IMR-90 (cell line): ENCODE results near the gene GLRB. TPM values are rescaled to one million over a fixed set of nuclear protein-coding genes. Genes with fewer than 3 reads are reported as not detected.

Experiments used
- ATAC-seq: fragments of 200-7000 bp; cut with Tn5 transposase; 2 replicates; pipeline ENCODE4 v1.9.1; 2020; ENCODE audit warnings: low read depth, mild to moderate bottlenecking, moderate library complexity
- BruUV-seq: library from RNA; stranded (reverse); fragments of 400-500 nt; replicated peaks from 2 replicates; lab custom pipeline; 2021; lab: Mats Ljungman, UMichigan
- CTCF ChIA-PET: fragments of 300-600 bp; formaldehyde crosslinking; extraction: SDS; loops from one replicate; lab custom pipeline; 2021; ENCODE audit warnings: antibody characterized with exemption; lab: Yijun Ruan, JAX
- POLR2A ChIA-PET: fragments of 300-600 bp; sonication (Branson Sonifier 250); formaldehyde crosslinking; loops from one replicate; lab custom pipeline; 2022; ENCODE audit warnings: antibody characterized with exemption; ENCODE audit not compliant: unreplicated experiment; lab: Charles Lee
- DNase-seq: peaks from one replicate; pipeline ENCODE4 v3.0.0; 2013
- H2AFZ ChIP-seq: replicated peaks from 2 replicates; pipeline ENCODE3; 2013; ENCODE audit warnings: low read length, mild to moderate bottlenecking; ENCODE audit not compliant: poor library complexity
- H2AK5ac ChIP-seq: 2 replicates; pipeline ENCODE4 v1.6.1; 2013; ENCODE audit warnings: low read depth, low read length, inconsistent platforms
- H2AK9ac ChIP-seq: replicated peaks from 2 replicates; pipeline ENCODE3; 2013; ENCODE audit warnings: mild to moderate bottlenecking, low read depth, low read length, moderate library complexity; ENCODE audit not compliant: poor library complexity
- H2BK120ac ChIP-seq: 2 replicates; pipeline ENCODE4 v1.6.1; 2013; ENCODE audit warnings: low read depth, low read length, inconsistent platforms
- H2BK15ac ChIP-seq: 3 replicates; pipeline ENCODE4 v1.6.1; 2013; ENCODE audit warnings: low read depth, low read length, inconsistent platforms
- H2BK20ac ChIP-seq: 2 replicates; pipeline ENCODE4 v1.6.1; 2013; ENCODE audit warnings: low read depth, mild to moderate bottlenecking, inconsistent platforms, low read length, moderate library complexity
- H2BK5ac ChIP-seq: 2 replicates; pipeline ENCODE4 v1.6.1; 2013; ENCODE audit warnings: mild to moderate bottlenecking, low read depth, low read length, inconsistent platforms; ENCODE audit not compliant: poor library complexity, severe bottlenecking
- H3K14ac ChIP-seq: replicated peaks from 2 replicates; pipeline ENCODE4 v1.6.1; 2013; ENCODE audit warnings: low read depth, low read length, inconsistent platforms
- H3K18ac ChIP-seq: 2 replicates; pipeline ENCODE4 v1.6.1; 2013; ENCODE audit warnings: low read depth, low read length, control low read depth
- H3K23ac ChIP-seq: 2 replicates; pipeline ENCODE4 v1.6.1; 2013; ENCODE audit warnings: low read depth, low read length, inconsistent platforms
- H3K27ac ChIP-seq: 2 replicates; pipeline ENCODE4 v1.5.1; 2013; ENCODE audit warnings: mild to moderate bottlenecking, control low read depth, low read length; ENCODE audit not compliant: insufficient read depth
- H3K27me3 ChIP-seq: 2 replicates; pipeline ENCODE4 v1.6.1; 2013; ENCODE audit warnings: low read length; ENCODE audit not compliant: control insufficient read depth, insufficient read depth
- H3K36me3 ChIP-seq: 2 replicates; pipeline ENCODE4 v1.6.1; 2013; ENCODE audit warnings: low read length, mixed read lengths; ENCODE audit not compliant: control insufficient read depth, insufficient read depth
- H3K4ac ChIP-seq: 2 replicates; pipeline ENCODE4 v1.6.1; 2013; ENCODE audit warnings: low read depth, low read length, inconsistent platforms
- H3K4me1 ChIP-seq: 2 replicates; pipeline ENCODE4 v1.6.1; 2013; ENCODE audit warnings: low read length, mixed read lengths; ENCODE audit not compliant: control insufficient read depth, insufficient read depth
- H3K4me2 ChIP-seq: 2 replicates; pipeline ENCODE4 v1.6.1; 2013; ENCODE audit warnings: low read depth, mild to moderate bottlenecking, control low read depth, low read length, moderate library complexity
- H3K4me3 ChIP-seq: 2 replicates; pipeline ENCODE4 v1.5.1; 2013; ENCODE audit warnings: low read depth, mild to moderate bottlenecking, control low read depth, low read length, moderate library complexity; ENCODE audit not compliant: insufficient read depth
- H3K56ac ChIP-seq: 2 replicates; pipeline ENCODE4 v1.6.1; 2013; ENCODE audit warnings: low read length, inconsistent platforms; ENCODE audit not compliant: insufficient read depth; ENCODE audit errors: extremely low read depth
- H3K79me1 ChIP-seq, 2 experiments: 2 replicates each; pipeline ENCODE4 v1.6.1; 2013; ENCODE audit warnings: low read length in 2 of 2, inconsistent platforms in 1 of 2, low read depth in 1 of 2
- H3K9ac ChIP-seq: 2 replicates; pipeline ENCODE4 v1.6.1; 2013; ENCODE audit warnings: low read depth, low read length, control low read depth
- H3K9me1 ChIP-seq: 2 replicates; pipeline ENCODE4 v1.6.1; 2013; ENCODE audit warnings: low read length, inconsistent platforms; ENCODE audit not compliant: insufficient read depth
- H3K9me3 ChIP-seq: 2 replicates; pipeline ENCODE4 v1.6.1; 2013; ENCODE audit warnings: low read length; ENCODE audit not compliant: control insufficient read depth, insufficient read depth
- H4K20me1 ChIP-seq: 2 replicates; pipeline ENCODE4 v1.6.1; 2013; ENCODE audit warnings: low read length, inconsistent platforms; ENCODE audit not compliant: insufficient read depth
- H4K5ac ChIP-seq: 2 replicates; pipeline ENCODE4 v1.6.1; 2013; ENCODE audit warnings: mild to moderate bottlenecking, low read depth, low read length, control low read depth
- H4K8ac ChIP-seq, 2 experiments: 2 replicates each; pipeline ENCODE4 v1.6.1; 2013; ENCODE audit warnings: low read depth in 2 of 2, low read length in 2 of 2, control low read depth in 1 of 2, inconsistent platforms in 1 of 2
- H4K91ac ChIP-seq: 2 replicates; pipeline ENCODE4 v1.6.1; 2013; ENCODE audit warnings: low read depth, low read length, inconsistent platforms; ENCODE audit not compliant: insufficient read depth
- CEBPB ChIP-seq: IDR thresholded peaks from 2 replicates; pipeline ENCODE4 v1.6.1; 2012; ENCODE audit warnings: low read depth, low read length, improper control_type of control experiment
- CHD1 ChIP-seq: IDR thresholded peaks from 2 replicates; pipeline ENCODE4 v1.6.1; 2012; ENCODE audit warnings: low read depth, low read length, improper control_type of control experiment
- ELK1 ChIP-seq: fragments of 150-350 bp; IDR thresholded peaks from 2 replicates; pipeline ENCODE4 v1.6.1; 2016; ENCODE audit warnings: low read depth, mild to moderate bottlenecking, low read length, moderate library complexity, borderline replicate concordance
- FOS ChIP-seq: fragments of 150-350 bp; IDR thresholded peaks from 2 replicates; pipeline ENCODE4 v1.6.1; 2016; ENCODE audit warnings: low read depth, low read length
- MAFK ChIP-seq: IDR thresholded peaks from 2 replicates; pipeline ENCODE4 v1.6.1; 2012; ENCODE audit warnings: low read depth, low read length, improper control_type of control experiment
- MAZ ChIP-seq: IDR thresholded peaks from 2 replicates; pipeline ENCODE4 v1.6.1; 2012; ENCODE audit warnings: low read depth, mild to moderate bottlenecking, low read length, improper control_type of control experiment, moderate library complexity, borderline replicate concordance
- NFE2L2 ChIP-seq: fragments of 150-350 bp; IDR thresholded peaks from 2 replicates; pipeline ENCODE4 v1.6.1; 2016; ENCODE audit warnings: low read depth, mild to moderate bottlenecking, low read length
- RAD21 ChIP-seq: IDR thresholded peaks from 2 replicates; pipeline ENCODE4 v1.6.1; 2012; ENCODE audit warnings: low read length, improper control_type of control experiment
- RFX5 ChIP-seq: IDR thresholded peaks from 2 replicates; pipeline ENCODE4 v1.8.0; 2012; ENCODE audit warnings: low read depth, mild to moderate bottlenecking, low read length, moderate library complexity
- SMC3 ChIP-seq: fragments of 150-350 bp; IDR thresholded peaks from 2 replicates; pipeline ENCODE4 v1.6.1; 2016; ENCODE audit warnings: low read depth, mild to moderate bottlenecking, antibody characterized with exemption, low read length, moderate library complexity
- WGBS, 2 experiments: methylation state at CpG; one replicate each; pipeline versions ENCODE4 v1.1.5 to v1.1.7; 2013; ENCODE audit warnings: missing lambda C conversion rate in 2 of 2; ENCODE audit not compliant: insufficient read length in 1 of 2; ENCODE audit errors: extremely low coverage in 2 of 2; 5-methylcytosine and 5-hydroxymethylcytosine counted together
- dilution Hi-C: fragments of 300-500 bp; cut with HindIII; formaldehyde crosslinking; loops from one replicate; pipeline ENCODE4 v1.14.3; 2018; ENCODE audit warnings: low sequenced_read_pairs; ENCODE audit not compliant: unreplicated experiment
- in situ Hi-C: fragments of 300-500 bp; cut with MboI; formaldehyde crosslinking; loops from 3 replicates; pipeline ENCODE4 v1.14.3; 2019; ENCODE audit warnings: low sequenced_read_pairs, inconsistent platforms, mixed read lengths
- intact Hi-C: fragments of 100-400 bp; cut with micrococcal nuclease; formaldehyde crosslinking; loops from 2 replicates; pipeline ENCODE4 v1.10.0; 2022
- polyA plus RNA-seq, 3 experiments: library from polyadenylated mRNA; depleted of rRNA; stranded (reverse); fragments of >200 nt; gene quantifications; 2 replicates each; pipeline ENCODE4 v1.2.3, GENCODE V29; 2012; ENCODE audit warnings: low replicate concordance in 1 of 3
- total RNA-seq: library from RNA; depleted of rRNA; stranded (reverse); fragments of >200 nt; gene quantifications from 2 replicates; pipeline ENCODE4 v1.2.3, GENCODE V29; 2012
- TF ChIP-seq, protein P1 (sequence below): fragments of 150-350 bp; IDR thresholded peaks from 2 replicates; pipeline ENCODE4 v1.6.1; 2017; ENCODE audit warnings: mild to moderate bottlenecking, antibody characterized with exemption, low read length, low read depth
- TF ChIP-seq, protein P2 (sequence below): conservative IDR thresholded peaks from 2 replicates; pipeline ENCODE4 v1.5.1; 2012; ENCODE audit warnings: mild to moderate bottlenecking, low read depth, low read length, improper control_type of control experiment

Gene GLRB
- total and polyA plus RNA-seq, 2 of the 4 experiments (the other 2 are of a cell fraction) = 3.0 to 3.2 TPM

- H3K18ac ChIP-seq = no peak overlapping the region
- H3K9me3 ChIP-seq = no peaks in the 10 kb centered on the region
- H3K14ac ChIP-seq = no peak overlapping the region
- ChIA-PET CTCF (no interaction called here), POLR2A (no interaction called here)
- H3K9ac ChIP-seq = no peak overlapping the region
- H2BK120ac ChIP-seq = no peak overlapping the region
- no peak overlapping the region for H3K23ac ChIP-seq
- ATAC-seq (no peak), DNase-seq (no peak)
- in situ Hi-C loops (no loop called here), dilution Hi-C loops (no loop called here), intact Hi-C loops (no loop called here)
- H3K4me2 ChIP-seq = no peak overlapping the region
- TF ChIP-seq RAD21 (no peak), CEBPB (no peak), ELK1 (no peak), RFX5 (no peak), FOS (no peak), NFE2L2 (no peak), MAZ (no peak), CHD1 (no peak), SMC3 (no peak), MAFK (no peak)
- TF ChIP-seq, protein P1, sequence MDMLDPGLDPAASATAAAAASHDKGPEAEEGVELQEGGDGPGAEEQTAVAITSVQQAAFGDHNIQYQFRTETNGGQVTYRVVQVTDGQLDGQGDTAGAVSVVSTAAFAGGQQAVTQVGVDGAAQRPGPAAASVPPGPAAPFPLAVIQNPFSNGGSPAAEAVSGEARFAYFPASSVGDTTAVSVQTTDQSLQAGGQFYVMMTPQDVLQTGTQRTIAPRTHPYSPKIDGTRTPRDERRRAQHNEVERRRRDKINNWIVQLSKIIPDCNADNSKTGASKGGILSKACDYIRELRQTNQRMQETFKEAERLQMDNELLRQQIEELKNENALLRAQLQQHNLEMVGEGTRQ = no peak
- TF ChIP-seq, protein P2, sequence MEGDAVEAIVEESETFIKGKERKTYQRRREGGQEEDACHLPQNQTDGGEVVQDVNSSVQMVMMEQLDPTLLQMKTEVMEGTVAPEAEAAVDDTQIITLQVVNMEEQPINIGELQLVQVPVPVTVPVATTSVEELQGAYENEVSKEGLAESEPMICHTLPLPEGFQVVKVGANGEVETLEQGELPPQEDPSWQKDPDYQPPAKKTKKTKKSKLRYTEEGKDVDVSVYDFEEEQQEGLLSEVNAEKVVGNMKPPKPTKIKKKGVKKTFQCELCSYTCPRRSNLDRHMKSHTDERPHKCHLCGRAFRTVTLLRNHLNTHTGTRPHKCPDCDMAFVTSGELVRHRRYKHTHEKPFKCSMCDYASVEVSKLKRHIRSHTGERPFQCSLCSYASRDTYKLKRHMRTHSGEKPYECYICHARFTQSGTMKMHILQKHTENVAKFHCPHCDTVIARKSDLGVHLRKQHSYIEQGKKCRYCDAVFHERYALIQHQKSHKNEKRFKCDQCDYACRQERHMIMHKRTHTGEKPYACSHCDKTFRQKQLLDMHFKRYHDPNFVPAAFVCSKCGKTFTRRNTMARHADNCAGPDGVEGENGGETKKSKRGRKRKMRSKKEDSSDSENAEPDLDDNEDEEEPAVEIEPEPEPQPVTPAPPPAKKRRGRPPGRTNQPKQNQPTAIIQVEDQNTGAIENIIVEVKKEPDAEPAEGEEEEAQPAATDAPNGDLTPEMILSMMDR = no peak
- no peak overlapping the region for H3K4me3 ChIP-seq
- no peak overlapping the region for H2BK15ac ChIP-seq
- no peak overlapping the region for H3K27ac ChIP-seq
- H4K20me1 ChIP-seq = no peaks in the 10 kb centered on the region
- H3K36me3 ChIP-seq = no peaks in the 10 kb centered on the region
- no peaks in the 10 kb centered on the region; the same call in 1 of the 2 replicates for H3K27me3 ChIP-seq
- no peak overlapping the region for H2AK5ac ChIP-seq
- H3K9me1 ChIP-seq = no peaks in the 10 kb centered on the region
- no CpG with 5 or more reads among the region's 2 CpGs for WGBS, 2 experiments
- no TSS peak for BruUV-seq
- no peak overlapping the region for H3K4ac ChIP-seq
- no peak overlapping the region for H2BK5ac ChIP-seq
- H3K56ac ChIP-seq = no peak overlapping the region
- H4K5ac ChIP-seq = no peak overlapping the region
- no peak overlapping the region for H4K91ac ChIP-seq
- H2BK20ac ChIP-seq = no peak overlapping the region
- H3K79me1 ChIP-seq = no peaks in the 10 kb centered on the region
- no peak overlapping the region for H4K8ac ChIP-seq
- no peak overlapping the region for H2AFZ ChIP-seq
- H2AK9ac ChIP-seq = no peak overlapping the region
- H3K4me1 ChIP-seq = no peaks in the 10 kb centered on the region
Measured at GRCh38 chr4:157195374-157195773, 119.4 kb downstream of the GLRB start.
